ENCODE measurements around the gene PGLYRP2.

DNA sequence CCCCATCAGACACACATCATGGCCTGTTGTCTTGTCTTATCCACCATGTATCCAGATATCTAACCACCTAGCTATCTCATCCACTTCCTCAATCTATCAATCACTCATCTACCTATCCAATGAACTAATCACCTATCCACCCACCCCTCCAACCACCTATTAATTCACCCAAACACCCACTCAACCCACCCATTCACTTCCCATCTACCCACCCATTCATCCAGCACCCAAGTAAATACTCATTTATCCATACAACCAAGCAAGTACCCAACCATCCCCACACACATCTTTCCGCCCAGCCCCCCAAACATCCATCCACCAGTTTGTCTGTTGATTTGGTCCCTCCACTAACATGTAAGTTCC, 28.8 kb downstream of the PGLYRP2 start:
- TF ChIP-seq, protein P1, sequence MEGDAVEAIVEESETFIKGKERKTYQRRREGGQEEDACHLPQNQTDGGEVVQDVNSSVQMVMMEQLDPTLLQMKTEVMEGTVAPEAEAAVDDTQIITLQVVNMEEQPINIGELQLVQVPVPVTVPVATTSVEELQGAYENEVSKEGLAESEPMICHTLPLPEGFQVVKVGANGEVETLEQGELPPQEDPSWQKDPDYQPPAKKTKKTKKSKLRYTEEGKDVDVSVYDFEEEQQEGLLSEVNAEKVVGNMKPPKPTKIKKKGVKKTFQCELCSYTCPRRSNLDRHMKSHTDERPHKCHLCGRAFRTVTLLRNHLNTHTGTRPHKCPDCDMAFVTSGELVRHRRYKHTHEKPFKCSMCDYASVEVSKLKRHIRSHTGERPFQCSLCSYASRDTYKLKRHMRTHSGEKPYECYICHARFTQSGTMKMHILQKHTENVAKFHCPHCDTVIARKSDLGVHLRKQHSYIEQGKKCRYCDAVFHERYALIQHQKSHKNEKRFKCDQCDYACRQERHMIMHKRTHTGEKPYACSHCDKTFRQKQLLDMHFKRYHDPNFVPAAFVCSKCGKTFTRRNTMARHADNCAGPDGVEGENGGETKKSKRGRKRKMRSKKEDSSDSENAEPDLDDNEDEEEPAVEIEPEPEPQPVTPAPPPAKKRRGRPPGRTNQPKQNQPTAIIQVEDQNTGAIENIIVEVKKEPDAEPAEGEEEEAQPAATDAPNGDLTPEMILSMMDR (IDR thresholded peaks at IDR 0.05): no peak
- TF ChIP-seq POLR2AphosphoS5 (IDR thresholded peaks at IDR 0.05) (no peak), POLR2A (IDR thresholded peaks at IDR 0.05) (no peak)
